ENCODE data around the gene PRM3. TPM values are rescaled to one million over a fixed set of nuclear protein-coding genes. Genes with fewer than 3 reads are reported as not detected.

The PRM3 gene
- total RNA-seq, 1 experiment from 2014 or later: not detected

GRCh38 chr16:11256661-11257130 is 16.7 kb downstream of the PRM3 start:
- Histone ChIP-seq H3K23me2 (ENCODE audit: insufficient read length, low read depth, low read length, poor library complexity, severe bottlenecking) (peaks cover 9% of the 10 kb centered on the region), H3K27me3 (ENCODE audit: insufficient read depth, low read length) (no peaks in the 10 kb centered on the region), H3K4me1 (ENCODE audit: insufficient read depth, low read length) (peaks cover 5% of the 10 kb centered on the region; the same call in 1 of the 2 replicates), H3K9me3 (ENCODE audit: control insufficient read depth, low read depth, low read length) (no peaks in the 10 kb centered on the region), H3K9ac (ENCODE audit: extremely low read depth, insufficient read length, low read length) (peak overlapping the region; percentile 45), H2BK15ac (ENCODE audit: low read depth, low read length) (no peak overlapping the region), H2AK5ac (ENCODE audit: insufficient read length, low read length) (no peak overlapping the region), H3K18ac (ENCODE audit: insufficient read length, low read depth, low read length) (peak overlapping the region; percentile 66), H3K56ac (ENCODE audit: insufficient read length, low read depth, low read length) (no peak overlapping the region), H2AFZ (ENCODE audit: low read length) (no peak overlapping the region), H2BK5ac (ENCODE audit: insufficient read length, low read length) (no peak overlapping the region), H3K27ac (ENCODE audit: insufficient read length, low read depth, low read length) (no peak overlapping the region), H3K14ac (ENCODE audit: insufficient read depth, low read length) (no peak overlapping the region), H3K23ac (ENCODE audit: insufficient read length, low read depth, low read length) (no peak overlapping the region), H3K4me2 (ENCODE audit: insufficient read depth, insufficient read length, low read length) (peak overlapping the region; percentile 78), H4K91ac (ENCODE audit: insufficient read length, low read depth, low read length) (no peak overlapping the region), H3T11ph (ENCODE audit: low read length) (no peak overlapping the region), H4K5ac (ENCODE audit: insufficient read length, low read depth, low read length) (no peak overlapping the region), H3K79me2 (ENCODE audit: insufficient read depth, low read length) (peaks cover 10% of the 10 kb centered on the region; the same call in 1 of the 2 replicates), H3K79me1 (ENCODE audit: insufficient read depth, low read depth, low read length, poor library complexity, severe bottlenecking) (no peaks in the 10 kb centered on the region), H2BK20ac (ENCODE audit: low read depth, low read length, poor library complexity, severe bottlenecking) (no peak overlapping the region), H3K4ac (ENCODE audit: low read depth, low read length) (no peak overlapping the region), H4K8ac (replicated peaks; ENCODE audit: insufficient read length, low read depth, low read length) (no peak overlapping the region), H4K20me1 (ENCODE audit: control insufficient read depth, insufficient read depth, insufficient read length) (peaks cover 6% of the 10 kb centered on the region), H2BK12ac (ENCODE audit: insufficient read length, low read depth, low read length) (no peak overlapping the region), H2BK120ac (ENCODE audit: low read depth, low read length, poor library complexity, severe bottlenecking) (no peak overlapping the region)
- peak; percentile 57 for DNase-seq
- Mint-ChIP-seq H3K27me3 (ENCODE audit: low read depth) (no peaks in the 10 kb centered on the region; the same call in 1 of the 2 replicates), H3K27ac (peak overlapping the region; percentile 72 to 92 (median 81); a peak in 4 of 7 replicates), H3K4me3 (peak overlapping the region; percentile 87 to 89), H3K9me3 (no peaks in the 10 kb centered on the region), H3K36me3 (ENCODE audit: insufficient read depth in 1 of 3, low read depth in 3 of 3) (peaks cover 5 to 13% (median 8%) of the 10 kb centered on the region in 3 experiments; a peak in 5 of 7 replicates), H3K4me1 (peaks cover 30 to 31% of the 10 kb centered on the region in 2 experiments)
- no CpG with 5 or more reads among the region's 32 CpGs for WGBS (ENCODE audit: extremely low coverage, insufficient read length, low lambda C conversion rate)
- TF ChIP-seq CTCF (conservative IDR thresholded peaks at IDR 0.05): no peak

All from H9 (cell line).